HL-60 (cell line): ENCODE results near the gene RTN3.

ENCODE experiments used
- DNase-seq, 2 experiments: peaks; one replicate each; pipeline ENCODE4 v3.0.0-alpha.2; 2010 to 2020; ENCODE audit warnings: low read depth in 1 of 2, low spot score in 1 of 2
- H3K27ac ChIP-seq: fragments of 250-450 bp; sonication (Bioruptor Pico); replicated peaks from 2 replicates; pipeline ENCODE4 v1.5.1; 2020; ENCODE audit warnings: mild to moderate bottlenecking, moderate library complexity
- H3K27me3 ChIP-seq: fragments of 250-450 bp; sonication (Bioruptor Pico); 2 replicates; pipeline ENCODE4 v1.5.1; 2021; ENCODE audit warnings: mild to moderate bottlenecking, moderate library complexity; ENCODE audit not compliant: insufficient read depth, poor library complexity, severe bottlenecking
- H3K4me3 ChIP-seq: replicated peaks from 2 replicates; pipeline ENCODE4 v1.5.1; 2011; ENCODE audit warnings: mild to moderate bottlenecking, control low read depth, low read length; ENCODE audit not compliant: insufficient read depth
- GABPA ChIP-seq: IDR thresholded peaks from 2 replicates; pipeline ENCODE4 v1.6.1; 2012; ENCODE audit warnings: low read depth
- POLR2AphosphoS5 ChIP-seq: IDR thresholded peaks from 2 replicates; pipeline ENCODE4 v1.6.1; 2012; ENCODE audit warnings: low read depth
- SPI1 ChIP-seq: IDR thresholded peaks from 2 replicates; pipeline ENCODE4 v1.6.1; 2012; ENCODE audit warnings: low read depth, mild to moderate bottlenecking, borderline replicate concordance
- TF ChIP-seq, protein P1 (sequence below): IDR thresholded peaks from one replicate; pipeline ENCODE4 v1.5.1; 2011; ENCODE audit warnings: low read length, control low read depth, inconsistent platforms; ENCODE audit not compliant: insufficient read depth
- TF ChIP-seq, protein P2 (sequence below): IDR thresholded peaks from 2 replicates; pipeline ENCODE4 v1.6.1; 2012; ENCODE audit warnings: low read depth; ENCODE audit not compliant: insufficient replicate concordance

RTN3 gene

DNA sequence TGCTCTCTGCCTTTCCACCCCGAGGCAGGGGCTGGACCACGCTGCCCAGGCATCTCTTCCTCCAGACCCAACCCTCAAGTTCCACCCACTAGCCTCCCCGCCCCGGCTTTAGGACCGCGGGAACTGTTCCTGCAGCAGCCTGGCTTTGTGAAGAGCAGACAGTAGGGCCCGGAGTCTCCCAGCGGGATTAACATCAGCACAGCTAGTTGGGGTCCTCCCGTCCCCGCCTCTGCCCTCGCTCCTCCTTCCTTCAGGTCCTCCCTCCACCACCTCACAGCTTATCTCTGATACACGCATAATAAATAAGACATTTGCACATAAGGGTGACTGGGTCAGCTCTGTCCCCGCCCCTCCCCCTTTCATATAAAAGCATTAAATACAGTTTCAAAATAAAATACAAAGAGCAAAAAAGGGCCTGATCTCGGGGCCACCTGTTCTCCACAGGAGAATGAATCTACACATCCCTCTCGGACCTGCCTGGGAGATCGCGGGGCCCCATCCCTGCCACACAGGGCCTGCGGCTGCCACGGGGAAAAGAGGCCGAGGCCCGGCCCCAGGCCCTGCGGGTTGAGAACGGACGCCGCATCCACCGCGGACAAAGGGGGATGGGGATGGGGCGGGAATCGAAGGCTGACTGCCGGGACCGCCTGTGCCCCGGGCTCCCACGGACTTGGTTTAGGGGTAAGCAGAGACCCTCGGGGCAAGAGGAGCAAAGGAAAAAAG lies 80.8 kb downstream of the RTN3 start:
- H3K27me3 ChIP-seq, result no peaks in the 10 kb centered on the region
- no peak overlapping the region for H3K4me3 ChIP-seq

DNA sequence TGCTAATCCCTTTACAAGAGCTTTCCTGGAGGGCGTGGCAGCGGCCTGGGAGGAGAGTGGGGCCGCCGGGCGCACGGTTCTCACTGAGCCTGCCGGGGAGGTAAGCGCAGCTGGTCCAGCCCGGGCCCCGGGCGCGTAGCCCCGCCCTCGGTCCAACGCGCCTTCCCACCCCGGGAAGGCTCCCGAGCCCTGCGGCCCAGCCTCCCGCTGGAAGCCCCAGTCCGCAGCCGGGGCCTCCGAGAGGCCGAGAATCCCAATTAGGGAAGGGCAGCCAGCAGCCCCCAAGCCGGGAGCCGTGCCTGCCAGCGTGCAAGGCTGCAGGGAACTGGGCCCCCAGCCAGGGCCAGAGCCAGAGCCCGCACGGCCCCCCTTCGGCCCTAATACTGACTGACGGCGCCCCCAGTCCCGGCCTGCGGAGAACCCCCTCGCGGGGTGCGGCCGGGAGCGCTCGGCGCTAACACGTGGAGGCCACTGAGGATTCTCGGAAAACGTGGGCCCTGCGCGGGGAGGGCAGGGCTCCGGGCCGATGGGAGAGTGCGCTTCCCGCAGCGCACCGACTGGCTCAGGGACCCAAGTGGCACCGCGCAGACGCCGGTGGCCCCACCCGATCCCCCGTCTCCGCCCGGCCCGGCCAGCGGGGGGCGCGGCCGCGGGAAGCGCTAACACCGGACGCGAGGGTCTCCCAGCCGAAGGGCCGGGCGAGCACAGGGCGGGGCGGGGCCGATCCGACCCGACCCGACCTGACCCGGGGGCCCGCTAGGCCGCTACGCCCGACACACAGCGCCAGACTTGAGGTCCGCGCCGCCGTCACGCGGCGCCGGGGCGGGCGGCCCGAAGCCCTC lies 81.6 kb downstream of the RTN3 start:
- H3K27me3 ChIP-seq, result no peaks in the 10 kb centered on the region
- no peak overlapping the region for H3K4me3 ChIP-seq
- no peak overlapping the region for H3K27ac ChIP-seq
- TF ChIP-seq POLR2AphosphoS5 (no peak), SPI1 (no peak), GABPA (no peak)
- TF ChIP-seq, protein P1, sequence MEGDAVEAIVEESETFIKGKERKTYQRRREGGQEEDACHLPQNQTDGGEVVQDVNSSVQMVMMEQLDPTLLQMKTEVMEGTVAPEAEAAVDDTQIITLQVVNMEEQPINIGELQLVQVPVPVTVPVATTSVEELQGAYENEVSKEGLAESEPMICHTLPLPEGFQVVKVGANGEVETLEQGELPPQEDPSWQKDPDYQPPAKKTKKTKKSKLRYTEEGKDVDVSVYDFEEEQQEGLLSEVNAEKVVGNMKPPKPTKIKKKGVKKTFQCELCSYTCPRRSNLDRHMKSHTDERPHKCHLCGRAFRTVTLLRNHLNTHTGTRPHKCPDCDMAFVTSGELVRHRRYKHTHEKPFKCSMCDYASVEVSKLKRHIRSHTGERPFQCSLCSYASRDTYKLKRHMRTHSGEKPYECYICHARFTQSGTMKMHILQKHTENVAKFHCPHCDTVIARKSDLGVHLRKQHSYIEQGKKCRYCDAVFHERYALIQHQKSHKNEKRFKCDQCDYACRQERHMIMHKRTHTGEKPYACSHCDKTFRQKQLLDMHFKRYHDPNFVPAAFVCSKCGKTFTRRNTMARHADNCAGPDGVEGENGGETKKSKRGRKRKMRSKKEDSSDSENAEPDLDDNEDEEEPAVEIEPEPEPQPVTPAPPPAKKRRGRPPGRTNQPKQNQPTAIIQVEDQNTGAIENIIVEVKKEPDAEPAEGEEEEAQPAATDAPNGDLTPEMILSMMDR, result no peak
- TF ChIP-seq, protein P2, sequence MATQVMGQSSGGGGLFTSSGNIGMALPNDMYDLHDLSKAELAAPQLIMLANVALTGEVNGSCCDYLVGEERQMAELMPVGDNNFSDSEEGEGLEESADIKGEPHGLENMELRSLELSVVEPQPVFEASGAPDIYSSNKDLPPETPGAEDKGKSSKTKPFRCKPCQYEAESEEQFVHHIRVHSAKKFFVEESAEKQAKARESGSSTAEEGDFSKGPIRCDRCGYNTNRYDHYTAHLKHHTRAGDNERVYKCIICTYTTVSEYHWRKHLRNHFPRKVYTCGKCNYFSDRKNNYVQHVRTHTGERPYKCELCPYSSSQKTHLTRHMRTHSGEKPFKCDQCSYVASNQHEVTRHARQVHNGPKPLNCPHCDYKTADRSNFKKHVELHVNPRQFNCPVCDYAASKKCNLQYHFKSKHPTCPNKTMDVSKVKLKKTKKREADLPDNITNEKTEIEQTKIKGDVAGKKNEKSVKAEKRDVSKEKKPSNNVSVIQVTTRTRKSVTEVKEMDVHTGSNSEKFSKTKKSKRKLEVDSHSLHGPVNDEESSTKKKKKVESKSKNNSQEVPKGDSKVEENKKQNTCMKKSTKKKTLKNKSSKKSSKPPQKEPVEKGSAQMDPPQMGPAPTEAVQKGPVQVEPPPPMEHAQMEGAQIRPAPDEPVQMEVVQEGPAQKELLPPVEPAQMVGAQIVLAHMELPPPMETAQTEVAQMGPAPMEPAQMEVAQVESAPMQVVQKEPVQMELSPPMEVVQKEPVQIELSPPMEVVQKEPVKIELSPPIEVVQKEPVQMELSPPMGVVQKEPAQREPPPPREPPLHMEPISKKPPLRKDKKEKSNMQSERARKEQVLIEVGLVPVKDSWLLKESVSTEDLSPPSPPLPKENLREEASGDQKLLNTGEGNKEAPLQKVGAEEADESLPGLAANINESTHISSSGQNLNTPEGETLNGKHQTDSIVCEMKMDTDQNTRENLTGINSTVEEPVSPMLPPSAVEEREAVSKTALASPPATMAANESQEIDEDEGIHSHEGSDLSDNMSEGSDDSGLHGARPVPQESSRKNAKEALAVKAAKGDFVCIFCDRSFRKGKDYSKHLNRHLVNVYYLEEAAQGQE, result no peak
- no peak for DNase-seq

More for the DNA sequence above, 80.8 kb downstream of the RTN3 start:
- DNase-seq, result no peak
- no peak for TF ChIP-seq GABPA
- TF ChIP-seq, protein P1, result no peak
- no peak for TF ChIP-seq POLR2AphosphoS5
- TF ChIP-seq SPI1, result no peak
- TF ChIP-seq, protein P2, result no peak
- no peak overlapping the region for H3K27ac ChIP-seq

DNA sequence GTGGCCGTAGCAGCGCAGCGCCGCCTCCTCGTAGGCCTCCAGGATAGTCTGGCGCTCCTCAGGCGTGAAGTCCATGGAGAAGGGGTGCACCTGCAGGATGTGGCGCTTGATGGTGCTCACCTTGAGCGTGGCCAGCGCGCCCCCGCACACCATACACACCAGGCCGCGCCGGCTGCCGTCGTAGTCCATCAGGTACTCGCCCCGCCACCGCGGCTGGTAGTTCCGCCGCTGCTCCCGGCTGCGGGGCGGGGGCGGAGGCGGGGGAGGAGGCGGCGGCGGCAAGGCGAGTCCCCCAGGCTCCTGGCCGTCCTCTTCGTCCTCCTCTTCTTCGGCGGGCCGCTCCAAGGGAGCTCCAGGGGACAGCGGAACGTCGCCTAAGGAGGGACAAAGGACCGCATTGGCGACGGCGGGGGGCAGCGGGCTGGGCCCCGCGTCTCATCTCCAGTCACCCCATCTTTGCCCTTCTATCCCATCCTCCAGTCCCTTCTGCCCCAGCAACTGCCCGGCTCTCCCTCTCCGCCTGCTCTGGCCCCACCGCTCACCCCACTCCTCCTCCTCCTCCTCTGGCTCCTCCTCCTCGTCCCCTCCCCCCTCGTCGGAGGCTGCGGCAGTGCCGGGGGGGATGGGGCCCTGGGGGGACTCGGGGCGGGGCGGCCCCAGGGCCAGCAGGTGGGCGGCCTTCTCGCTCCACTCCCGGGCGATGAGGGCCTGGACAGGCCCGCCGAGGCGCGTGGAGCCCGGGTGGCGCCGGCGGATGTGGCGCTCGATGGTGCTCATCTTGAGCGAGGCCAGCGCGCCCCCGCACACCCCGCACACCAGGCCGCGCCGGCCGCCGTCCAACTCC lies 82.4 kb downstream of the RTN3 start:
- Histone ChIP-seq H3K27me3 (no peaks in the 10 kb centered on the region), H3K27ac (no peak overlapping the region), H3K4me3 (no peak overlapping the region)
- no peak for TF ChIP-seq POLR2AphosphoS5
- TF ChIP-seq, protein P1, result no peak
- TF ChIP-seq, protein P2, result no peak
- no peak for DNase-seq
